ENCODE measurements around the gene SCG2. TPM values are rescaled to one million over a fixed set of nuclear protein-coding genes. Genes with fewer than 3 reads are reported as not detected.
A peak's percentile ranks its signal among the peaks of the same experiment; 100 is the strongest.

SCG2 gene
- total and polyA plus RNA-seq, 2 experiments from 2014 or later = under 0.01 to 0.60 TPM

- in situ Hi-C loops (cut with MboI) = no loop called here
- Histone ChIP-seq H3K9me2 (ENCODE audit: insufficient read depth) (no peaks in the 10 kb centered on the region), H3K4me2 (ENCODE audit: unreplicated experiment) (peak overlapping the region; percentile 73), H3F3A (ENCODE audit: insufficient read depth) (peaks cover 35% of the 10 kb centered on the region; the same call in 1 of the 2 replicates), H2AFZ (no peak overlapping the region), H3K79me2 (ENCODE audit: insufficient read depth) (no peaks in the 10 kb centered on the region), H3K36me3 (ENCODE audit: low read depth) (no peaks in the 10 kb centered on the region), H3K9ac (0 out of 2 replicates have a peak overlapping the region, but pooled peaks have one; percentile 45), H3K27ac (peak overlapping the region; percentile 66), H3K27me3 (replicated peaks; ENCODE audit: insufficient read depth) (no peaks in the 10 kb centered on the region), H3K4me1 (ENCODE audit: insufficient read depth) (peaks cover 37% of the 10 kb centered on the region), H3K9me3 (ENCODE audit: low read depth) (no peaks in the 10 kb centered on the region), H3K4me3 (peak overlapping the region; percentile 47), H4K20me1 (ENCODE audit: insufficient read depth) (no peaks in the 10 kb centered on the region)
- DNase-seq = no peak
- 21 to 22% methylated on average over 6 of the region's 6 CpGs for WGBS, 2 experiments (ENCODE audit: low coverage in 1 of 2, low lambda C conversion rate in 2 of 2, missing lambda C conversion rate in 2 of 2)
- TF ChIP-seq EZH2 (IDR thresholded peaks at IDR 0.05; ENCODE audit: insufficient read depth, poor library complexity, severe bottlenecking) = no peak
- no peak for TF ChIP-seq EZH2phosphoT487 (IDR thresholded peaks at IDR 0.05; ENCODE audit: insufficient read depth, low read depth)
These were observed 2.4 kb downstream of the SCG2 start for GRCh38 chr2:223599640-223600380.

- peaks cover 35% of the 10 kb centered on the region; the same call in 1 of the 2 replicates for H3F3A ChIP-seq (ENCODE audit: insufficient read depth)
- H3K4me3 ChIP-seq = peak overlapping the region; percentile 47
- H3K79me2 ChIP-seq (ENCODE audit: insufficient read depth) = no peaks in the 10 kb centered on the region
- peak overlapping the region; percentile 45; the same call in 1 of the 2 replicates for H3K9ac ChIP-seq
- no peaks in the 10 kb centered on the region for H4K20me1 ChIP-seq (ENCODE audit: insufficient read depth)
- H3K9me3 ChIP-seq (ENCODE audit: low read depth) = no peaks in the 10 kb centered on the region
- H3K27ac ChIP-seq = peak overlapping the region; percentile 66
- in situ Hi-C loops (cut with MboI) = no loop called here
- H3K4me1 ChIP-seq (ENCODE audit: insufficient read depth) = peaks cover 37% of the 10 kb centered on the region
- 92% methylated on average over 2 of the region's 2 CpGs for WGBS, 2 experiments (ENCODE audit: low coverage in 1 of 2, low lambda C conversion rate in 2 of 2, missing lambda C conversion rate in 2 of 2)
- no peaks in the 10 kb centered on the region for H3K27me3 ChIP-seq (replicated peaks; ENCODE audit: insufficient read depth)
- no peaks in the 10 kb centered on the region for H3K36me3 ChIP-seq (ENCODE audit: low read depth)
- TF ChIP-seq EZH2 (IDR thresholded peaks at IDR 0.05; ENCODE audit: insufficient read depth, poor library complexity, severe bottlenecking) = no peak
- no peak for TF ChIP-seq EZH2phosphoT487 (IDR thresholded peaks at IDR 0.05; ENCODE audit: insufficient read depth, low read depth)
- peak overlapping the region; percentile 73 for H3K4me2 ChIP-seq (ENCODE audit: unreplicated experiment)
- peak; percentile 75 for DNase-seq
- H3K9me2 ChIP-seq (ENCODE audit: insufficient read depth) = no peaks in the 10 kb centered on the region
- peak overlapping the region; percentile 7; the same call in 1 of the 2 replicates for H2AFZ ChIP-seq
These were observed 3.0 kb downstream of the SCG2 start for GRCh38 chr2:223598994-223599639.

- Histone ChIP-seq H4K20me1 (ENCODE audit: insufficient read depth) (no peaks in the 10 kb centered on the region), H3K27ac (no peak overlapping the region), H3K4me1 (ENCODE audit: insufficient read depth) (peaks cover 32% of the 10 kb centered on the region), H3K36me3 (ENCODE audit: low read depth) (no peaks in the 10 kb centered on the region), H3K4me2 (ENCODE audit: unreplicated experiment) (no peak overlapping the region), H3K4me3 (no peak overlapping the region), H3K79me2 (ENCODE audit: insufficient read depth) (no peaks in the 10 kb centered on the region), H3K27me3 (replicated peaks; ENCODE audit: insufficient read depth) (no peaks in the 10 kb centered on the region), H3K9me2 (ENCODE audit: insufficient read depth) (no peaks in the 10 kb centered on the region), H3K9me3 (ENCODE audit: low read depth) (no peaks in the 10 kb centered on the region), H3F3A (ENCODE audit: insufficient read depth) (peaks cover 28% of the 10 kb centered on the region; the same call in 1 of the 2 replicates), H3K9ac (no peak overlapping the region), H2AFZ (no peak overlapping the region)
- 0 out of 2 replicates have a peak, but pooled peaks have one; percentile 37 for TF ChIP-seq EZH2phosphoT487 (IDR thresholded peaks at IDR 0.05; ENCODE audit: insufficient read depth, low read depth)
- TF ChIP-seq EZH2 (IDR thresholded peaks at IDR 0.05; ENCODE audit: insufficient read depth, poor library complexity, severe bottlenecking) = no peak
- in situ Hi-C loops (cut with MboI) = no loop called here
- DNase-seq = peak; percentile 24
These were observed 5.1 kb downstream of the SCG2 start for GRCh38 chr2:223597076-223597475.

- Histone ChIP-seq H2AFZ (no peak overlapping the region), H3K4me2 (ENCODE audit: unreplicated experiment) (no peak overlapping the region), H3K4me1 (ENCODE audit: insufficient read depth) (peaks cover 35% of the 10 kb centered on the region), H3K79me2 (ENCODE audit: insufficient read depth) (no peaks in the 10 kb centered on the region), H3K27me3 (replicated peaks; ENCODE audit: insufficient read depth) (no peaks in the 10 kb centered on the region), H3F3A (ENCODE audit: insufficient read depth) (peaks cover 26% of the 10 kb centered on the region; the same call in 1 of the 2 replicates), H3K9me3 (ENCODE audit: low read depth) (no peaks in the 10 kb centered on the region), H3K36me3 (ENCODE audit: low read depth) (no peaks in the 10 kb centered on the region), H3K9ac (no peak overlapping the region), H3K4me3 (no peak overlapping the region), H3K27ac (no peak overlapping the region), H3K9me2 (ENCODE audit: insufficient read depth) (no peaks in the 10 kb centered on the region), H4K20me1 (ENCODE audit: insufficient read depth) (no peaks in the 10 kb centered on the region)
- in situ Hi-C loops (cut with MboI) = no loop called here
- TF ChIP-seq EZH2phosphoT487 (IDR thresholded peaks at IDR 0.05; ENCODE audit: insufficient read depth, low read depth) (no peak), EZH2 (IDR thresholded peaks at IDR 0.05; ENCODE audit: insufficient read depth, poor library complexity, severe bottlenecking) (no peak)
- DNase-seq = no peak
- 86 to 100% methylated on average over 1 of the region's 1 CpG for WGBS, 2 experiments (ENCODE audit: low coverage in 1 of 2, low lambda C conversion rate in 2 of 2, missing lambda C conversion rate in 2 of 2)
These were observed 6.0 kb downstream of the SCG2 start for GRCh38 chr2:223596208-223596607.

All from GM23248 (cell line).